Measurements from ENCODE around the gene CCDC88B.

CCDC88B gene

DNA sequence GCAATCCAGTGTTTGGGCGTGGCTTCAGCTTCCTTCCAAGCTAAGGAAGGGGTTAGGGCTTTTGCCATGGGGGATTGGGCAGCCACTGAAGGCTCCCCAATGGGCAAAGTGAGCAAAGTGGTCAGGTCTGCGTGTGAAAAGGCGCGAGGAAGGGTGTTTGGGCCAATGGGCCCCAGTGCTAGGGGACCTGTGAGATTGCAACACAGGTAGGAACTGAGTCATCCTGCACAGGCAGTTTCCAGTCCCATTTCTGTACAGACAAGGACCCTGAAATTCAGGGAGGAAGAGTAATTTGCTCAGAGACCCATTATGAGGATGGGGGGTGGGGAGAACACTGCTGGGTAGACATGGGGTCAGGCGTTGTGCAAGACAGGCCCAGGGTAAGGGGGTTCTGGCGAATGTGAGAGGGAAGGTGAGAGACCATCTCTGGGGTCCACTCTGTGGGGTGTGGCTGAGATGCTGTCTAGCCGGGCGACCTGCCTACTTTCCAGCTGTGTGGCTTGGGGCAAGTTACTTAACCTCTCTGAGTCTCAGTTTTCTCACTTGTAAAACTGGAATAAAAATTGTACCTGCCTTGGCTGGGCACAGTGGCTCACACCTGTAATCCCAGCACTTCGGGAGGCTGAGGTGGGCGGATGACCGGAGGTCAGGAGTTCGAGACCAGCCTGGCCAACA, 7.3 kb downstream of the CCDC88B start:
- Histone ChIP-seq H3K27me3 (ENCODE audit: control insufficient read depth, insufficient read depth, low read length) (no peaks in the 10 kb centered on the region), H3K27ac (no peak overlapping the region), H3K4me1 (no peaks in the 10 kb centered on the region), H3K9me3 (ENCODE audit: control insufficient read depth, low read length) (no peaks in the 10 kb centered on the region), H2AFZ (no peak overlapping the region), H3K4me3 (ENCODE audit: low read depth, low read length) (no peak overlapping the region), H3K9ac (no peak overlapping the region), H3K79me2 (no peaks in the 10 kb centered on the region), H3K4me2 (ENCODE audit: low read length) (no peak overlapping the region), H3K36me3 (ENCODE audit: control insufficient read depth, insufficient read depth, low read length) (no peaks in the 10 kb centered on the region)
- TF ChIP-seq, protein P1, sequence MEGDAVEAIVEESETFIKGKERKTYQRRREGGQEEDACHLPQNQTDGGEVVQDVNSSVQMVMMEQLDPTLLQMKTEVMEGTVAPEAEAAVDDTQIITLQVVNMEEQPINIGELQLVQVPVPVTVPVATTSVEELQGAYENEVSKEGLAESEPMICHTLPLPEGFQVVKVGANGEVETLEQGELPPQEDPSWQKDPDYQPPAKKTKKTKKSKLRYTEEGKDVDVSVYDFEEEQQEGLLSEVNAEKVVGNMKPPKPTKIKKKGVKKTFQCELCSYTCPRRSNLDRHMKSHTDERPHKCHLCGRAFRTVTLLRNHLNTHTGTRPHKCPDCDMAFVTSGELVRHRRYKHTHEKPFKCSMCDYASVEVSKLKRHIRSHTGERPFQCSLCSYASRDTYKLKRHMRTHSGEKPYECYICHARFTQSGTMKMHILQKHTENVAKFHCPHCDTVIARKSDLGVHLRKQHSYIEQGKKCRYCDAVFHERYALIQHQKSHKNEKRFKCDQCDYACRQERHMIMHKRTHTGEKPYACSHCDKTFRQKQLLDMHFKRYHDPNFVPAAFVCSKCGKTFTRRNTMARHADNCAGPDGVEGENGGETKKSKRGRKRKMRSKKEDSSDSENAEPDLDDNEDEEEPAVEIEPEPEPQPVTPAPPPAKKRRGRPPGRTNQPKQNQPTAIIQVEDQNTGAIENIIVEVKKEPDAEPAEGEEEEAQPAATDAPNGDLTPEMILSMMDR (IDR thresholded peaks at IDR 0.05), result no peak

DNA sequence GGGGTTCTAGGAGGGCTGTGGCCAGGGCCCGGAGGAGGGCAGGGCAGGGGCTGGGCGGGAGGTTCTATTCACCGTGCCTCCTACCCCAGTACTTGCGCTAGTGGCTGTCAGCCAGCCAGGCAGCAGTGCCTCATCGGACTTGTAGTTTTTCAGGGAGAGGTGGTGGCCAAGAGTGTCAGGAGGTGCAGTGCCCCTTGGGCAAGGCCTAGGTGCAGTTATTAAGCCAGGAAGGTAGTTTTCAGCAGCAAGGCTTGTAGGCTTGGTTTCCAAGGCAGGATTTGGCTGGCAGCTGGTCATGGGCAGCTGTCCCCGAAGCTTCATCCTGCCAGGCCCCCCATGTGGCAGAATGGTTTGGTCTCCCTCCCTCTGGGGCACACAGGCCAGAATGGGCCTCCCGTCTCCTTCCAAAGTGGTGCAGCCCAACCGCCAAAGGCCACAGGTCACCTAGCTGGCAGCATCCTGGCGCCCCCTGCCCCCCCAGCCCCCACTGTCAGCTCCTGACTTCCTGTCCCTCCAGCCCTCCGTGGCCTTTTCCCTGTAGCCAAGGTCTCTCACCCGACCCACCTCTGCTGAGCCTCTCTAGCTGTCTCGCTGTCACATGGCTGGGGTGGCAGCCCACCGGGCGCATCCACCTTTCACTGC, 8.5 kb downstream of the CCDC88B start:
- no peak overlapping the region for H3K27ac ChIP-seq
- H3K9ac ChIP-seq, result no peak overlapping the region

DNA sequence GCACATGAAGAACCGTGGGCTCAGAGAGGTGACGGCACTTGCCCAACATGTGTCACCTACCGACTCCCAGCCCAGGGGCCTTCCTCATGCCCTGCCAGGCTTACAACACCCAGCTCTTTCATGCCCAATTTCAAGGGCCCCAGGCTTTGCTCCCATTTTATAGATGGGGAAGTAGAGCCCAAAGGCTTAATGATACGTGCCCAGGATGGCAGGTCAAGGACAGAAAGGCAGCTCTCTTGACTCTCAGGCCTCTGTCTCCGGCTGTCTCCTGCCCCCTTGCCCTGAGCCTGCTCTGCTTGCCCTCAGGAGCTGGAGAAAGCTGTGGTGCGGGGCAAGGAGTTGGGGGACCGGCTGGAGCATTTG, 9.0 kb downstream of the CCDC88B start:
- TF ChIP-seq, protein P1 (IDR thresholded peaks at IDR 0.05), result no peak
- H3K4me3 ChIP-seq (ENCODE audit: low read depth, low read length), result no peak overlapping the region
- H3K27me3 ChIP-seq (ENCODE audit: control insufficient read depth, insufficient read depth, low read length), result no peaks in the 10 kb centered on the region
- H3K27ac ChIP-seq, result no peak overlapping the region
- no peak overlapping the region for H2AFZ ChIP-seq
- no peaks in the 10 kb centered on the region for H3K79me2 ChIP-seq
- H3K9ac ChIP-seq, result no peak overlapping the region
- H3K4me2 ChIP-seq (ENCODE audit: low read length), result no peak overlapping the region
- no peaks in the 10 kb centered on the region for H3K9me3 ChIP-seq (ENCODE audit: control insufficient read depth, low read length)
- no peaks in the 10 kb centered on the region for H3K36me3 ChIP-seq (ENCODE audit: control insufficient read depth, insufficient read depth, low read length)
- H3K4me1 ChIP-seq, result no peaks in the 10 kb centered on the region

More for the DNA sequence above, 8.5 kb downstream of the CCDC88B start:
- H3K4me2 ChIP-seq (ENCODE audit: low read length), result no peak overlapping the region
- no peaks in the 10 kb centered on the region for H3K79me2 ChIP-seq
- TF ChIP-seq, protein P1 (IDR thresholded peaks at IDR 0.05), result no peak
- no peak overlapping the region for H2AFZ ChIP-seq
- no peaks in the 10 kb centered on the region for H3K9me3 ChIP-seq (ENCODE audit: control insufficient read depth, low read length)
- H3K27me3 ChIP-seq (ENCODE audit: control insufficient read depth, insufficient read depth, low read length), result no peaks in the 10 kb centered on the region
- no peaks in the 10 kb centered on the region for H3K4me1 ChIP-seq
- H3K4me3 ChIP-seq (ENCODE audit: low read depth, low read length), result no peak overlapping the region
- H3K36me3 ChIP-seq (ENCODE audit: control insufficient read depth, insufficient read depth, low read length), result no peaks in the 10 kb centered on the region

DNA sequence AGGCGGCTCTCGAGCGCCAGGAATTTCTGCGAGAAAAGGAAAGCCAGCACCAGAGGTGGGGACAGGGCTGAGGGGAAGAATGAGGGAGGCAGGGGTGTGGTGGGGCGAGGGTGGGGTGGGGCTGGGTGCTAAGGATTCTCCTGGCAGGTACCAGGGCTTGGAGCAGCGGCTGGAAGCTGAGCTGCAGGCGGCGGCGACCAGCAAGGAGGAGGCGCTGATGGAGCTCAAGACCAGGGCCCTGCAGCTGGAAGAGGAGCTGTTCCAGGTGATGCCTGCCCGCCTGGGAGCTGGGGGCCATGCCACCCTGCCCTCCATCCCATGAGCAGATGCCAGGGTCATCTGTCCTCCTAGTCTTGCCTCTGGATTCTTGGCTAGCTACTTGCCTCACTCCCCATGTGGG, 9.4 kb downstream of the CCDC88B start:
- H3K36me3 ChIP-seq (ENCODE audit: control insufficient read depth, insufficient read depth, low read length), result no peaks in the 10 kb centered on the region
- no peaks in the 10 kb centered on the region for H3K79me2 ChIP-seq
- TF ChIP-seq, protein P1 (IDR thresholded peaks at IDR 0.05), result no peak
- no peaks in the 10 kb centered on the region for H3K4me1 ChIP-seq
- H3K4me2 ChIP-seq (ENCODE audit: low read length), result no peak overlapping the region
- H3K27ac ChIP-seq, result no peak overlapping the region
- no peaks in the 10 kb centered on the region for H3K27me3 ChIP-seq (ENCODE audit: control insufficient read depth, insufficient read depth, low read length)
- H3K9ac ChIP-seq, result no peak overlapping the region
- no peaks in the 10 kb centered on the region for H3K9me3 ChIP-seq (ENCODE audit: control insufficient read depth, low read length)
- no peak overlapping the region for H2AFZ ChIP-seq
- no peak overlapping the region for H3K4me3 ChIP-seq (ENCODE audit: low read depth, low read length)

All from parathyroid adenoma (tissue), 2 donors.